ENCODE data around the gene HADHB.
"Not testable (repeated sequence)": the region's sequence is repeated elsewhere in the genome, so short reads cannot be mapped to it uniquely, and the experiment has no call there.

HADHB gene

GRCh38 chr2:26329083-26329482 is 84.3 kb downstream of the HADHB start:
- not testable (repeated sequence) for DNase-seq (ENCODE audit: low read depth in 2 of 2)

GRCh38 chr2:26330114-26330549 is 85.4 kb downstream of the HADHB start:
- DNase-seq (ENCODE audit: low read depth in 2 of 2) = peak; percentile 71 to 84

GRCh38 chr2:26330604-26331003 is 85.9 kb downstream of the HADHB start:
- no peak for DNase-seq (ENCODE audit: low read depth in 2 of 2)

GRCh38 chr2:26331321-26331720 is 86.6 kb downstream of the HADHB start:
- not testable (repeated sequence) for DNase-seq (ENCODE audit: low read depth in 2 of 2)

GRCh38 chr2:26333293-26333692 is 88.6 kb downstream of the HADHB start:
- no peak for DNase-seq (ENCODE audit: low read depth in 2 of 2)

- no peak for DNase-seq (ENCODE audit: low read depth in 2 of 2)
Measured at GRCh38 chr2:26335231-26335630, 90.5 kb downstream of the HADHB start.

GRCh38 chr2:26336719-26337118 is 92.0 kb downstream of the HADHB start:
- DNase-seq (ENCODE audit: low read depth in 2 of 2) = no peak

- no peak for DNase-seq (ENCODE audit: low read depth in 2 of 2)
Measured at GRCh38 chr2:26337298-26337697, 92.6 kb downstream of the HADHB start.
